GM23338 (cell line): ENCODE measurements around the gene SLC13A4.

Experiments used
- CREB1 ChIP-seq: fragments of 250-450 bp; sonication (Bioruptor Pico); IDR thresholded peaks from 2 replicates; pipeline ENCODE4 v1.5.0; 2020; ENCODE audit warnings: low read depth, mild to moderate bottlenecking, moderate library complexity
- CTCF ChIP-seq, 2 experiments: fragments of 200-600 bp in 1 of 2; sonication (generic) in 1 of 2; conservative IDR thresholded peaks; 2 replicates each; pipeline versions ENCODE4 v1.5.1 to v1.6.1; 2016 to 2017; ENCODE audit warnings: antibody characterized with exemption in 2 of 2, low read depth in 2 of 2, mild to moderate bottlenecking in 2 of 2, moderate library complexity in 1 of 2
- EZH2 ChIP-seq: fragments of 200-600 bp; sonication (generic); IDR thresholded peaks from one replicate; pipeline ENCODE4 v1.8.0; 2017; ENCODE audit warnings: antibody characterized with exemption, mild to moderate bottlenecking, low read depth; ENCODE audit not compliant: unreplicated experiment
- EZH2phosphoT487 ChIP-seq: fragments of 200-600 bp; sonication (generic); IDR thresholded peaks from one replicate; pipeline ENCODE4 v1.8.1; 2018; ENCODE audit warnings: antibody characterized with exemption; ENCODE audit not compliant: unreplicated experiment
- NANOG ChIP-seq: IDR thresholded peaks from 2 replicates; pipeline ENCODE4 v1.6.1; 2016; ENCODE audit warnings: antibody characterized with exemption, borderline replicate concordance
- POLR2AphosphoS5 ChIP-seq: IDR thresholded peaks from 2 replicates; pipeline ENCODE4 v1.6.1; 2016; ENCODE audit warnings: antibody characterized with exemption, low read depth
- REST ChIP-seq: IDR thresholded peaks from one replicate; pipeline ENCODE4 v1.6.1; 2018; ENCODE audit warnings: antibody characterized with exemption; ENCODE audit not compliant: unreplicated experiment
- ZNF114 ChIP-seq: fragments of 250-450 bp; sonication (Bioruptor Pico); IDR thresholded peaks from 2 replicates; pipeline ENCODE4 v1.5.0; 2020; ENCODE audit warnings: mild to moderate bottlenecking, moderate library complexity
- ZNF462 ChIP-seq: fragments of 250-450 bp; sonication (Bioruptor Pico); IDR thresholded peaks from 2 replicates; pipeline ENCODE4 v1.5.0; 2020; ENCODE audit warnings: mild to moderate bottlenecking, moderate library complexity

GRCh38 chr7:135726276-135726788 lies 1.7 kb downstream of the SLC13A4 start:
- TF ChIP-seq CTCF (conservative IDR thresholded peaks at IDR 0.05; ENCODE audit: low read depth in 2 of 2) (no peak), CREB1 (CRISPR knock-in tag) (no peak), POLR2AphosphoS5 (no peak), EZH2phosphoT487 (no peak), EZH2 (no peak), REST (no peak), NANOG (no peak), ZNF462 (CRISPR knock-in tag) (no peak), ZNF114 (no peak)
